Thoracic aorta (tissue), 2 donors: ENCODE measurements around the gene LRIT1. TPM values are rescaled to one million over a fixed set of nuclear protein-coding genes. Genes with fewer than 3 reads are reported as not detected.

Experiments used
- ATAC-seq: fragments of 150-250 bp; one replicate; pipeline ENCODE4 v1.8.0; 2017; ENCODE audit warnings: low read depth; ENCODE audit not compliant: insufficient number of reproducible peaks, low FRiP score
- DNase-seq: peaks from one replicate; pipeline ENCODE4 v3.0.0-alpha.2; 2020; ENCODE audit warnings: low spot score
- H3K27ac ChIP-seq, 2 donors: fragments of 200-600 bp; sonication (generic); 1 replicate in 1 of 2; 2 replicates in 1 of 2; pipeline ENCODE4 v1.5.1; 2016; ENCODE audit warnings: mild to moderate bottlenecking in 2 of 2, moderate library complexity in 2 of 2
- H3K27me3 ChIP-seq: fragments of 200-600 bp; sonication (generic); replicated peaks from 2 replicates; pipeline ENCODE4 v1.6.0; 2016; ENCODE audit warnings: mild to moderate bottlenecking; ENCODE audit not compliant: insufficient read depth
- H3K36me3 ChIP-seq: fragments of 200-600 bp; sonication (generic); one replicate; pipeline ENCODE4 v1.5.1; 2016
- H3K4me1 ChIP-seq, 2 donors: fragments of 200-600 bp; sonication (generic); 1 replicate in 1 of 2; 2 replicates in 1 of 2; pipeline versions ENCODE4 v1.5.1 to v1.6.0; 2016; ENCODE audit warnings: low read depth in 2 of 2, mild to moderate bottlenecking in 1 of 2; ENCODE audit not compliant: control insufficient read depth in 1 of 2
- H3K4me3 ChIP-seq: fragments of 200-600 bp; sonication (generic); 2 replicates; pipeline ENCODE4 v1.5.1; 2016; ENCODE audit warnings: mild to moderate bottlenecking
- H3K9me3 ChIP-seq: fragments of 200-600 bp; sonication (generic); 2 replicates; pipeline ENCODE4 v1.5.1; 2016
- total RNA-seq, 2 donors: library from RNA; depleted of rRNA; stranded (reverse); fragments of >200 nt; gene quantifications; one replicate each; pipeline versions ENCODE4 v1.1.0 to v1.2.3, GENCODE V29; 2016
- TF ChIP-seq, protein P1 (sequence below): fragments of 200-600 bp; sonication (generic); IDR thresholded peaks from one replicate; pipeline ENCODE4 v1.5.1; 2019; ENCODE audit warnings: antibody characterized with exemption

The LRIT1 gene
- total RNA-seq, 2 donors from 2014 or later: not detected

DNA sequence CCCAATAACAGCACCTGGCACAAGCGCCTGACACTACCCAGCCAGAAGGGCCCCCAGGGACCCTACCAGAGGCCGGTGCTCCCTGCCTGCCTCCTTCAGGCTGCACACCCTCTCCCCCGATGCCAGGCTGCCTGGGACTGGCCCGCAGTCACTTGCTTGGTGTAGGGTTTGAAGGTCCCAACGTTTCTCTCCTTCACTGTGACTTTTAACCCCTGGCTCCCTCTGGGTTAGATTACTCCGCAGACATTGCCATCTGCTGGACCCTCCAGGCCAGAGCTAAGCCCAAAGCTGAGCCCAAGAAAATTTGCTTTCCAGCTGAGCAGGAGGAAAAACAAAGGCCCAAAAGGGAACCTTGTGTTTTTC, 40.1 kb downstream of the LRIT1 start:
- Histone ChIP-seq H3K4me1 (no peaks in the 10 kb centered on the region), H3K27me3 (no peaks in the 10 kb centered on the region), H3K27ac (no peak overlapping the region), H3K9me3 (no peaks in the 10 kb centered on the region), H3K36me3 (no peaks in the 10 kb centered on the region), H3K4me3 (no peak overlapping the region)
- ATAC-seq (no peak), DNase-seq (no peak)
- TF ChIP-seq, protein P1, sequence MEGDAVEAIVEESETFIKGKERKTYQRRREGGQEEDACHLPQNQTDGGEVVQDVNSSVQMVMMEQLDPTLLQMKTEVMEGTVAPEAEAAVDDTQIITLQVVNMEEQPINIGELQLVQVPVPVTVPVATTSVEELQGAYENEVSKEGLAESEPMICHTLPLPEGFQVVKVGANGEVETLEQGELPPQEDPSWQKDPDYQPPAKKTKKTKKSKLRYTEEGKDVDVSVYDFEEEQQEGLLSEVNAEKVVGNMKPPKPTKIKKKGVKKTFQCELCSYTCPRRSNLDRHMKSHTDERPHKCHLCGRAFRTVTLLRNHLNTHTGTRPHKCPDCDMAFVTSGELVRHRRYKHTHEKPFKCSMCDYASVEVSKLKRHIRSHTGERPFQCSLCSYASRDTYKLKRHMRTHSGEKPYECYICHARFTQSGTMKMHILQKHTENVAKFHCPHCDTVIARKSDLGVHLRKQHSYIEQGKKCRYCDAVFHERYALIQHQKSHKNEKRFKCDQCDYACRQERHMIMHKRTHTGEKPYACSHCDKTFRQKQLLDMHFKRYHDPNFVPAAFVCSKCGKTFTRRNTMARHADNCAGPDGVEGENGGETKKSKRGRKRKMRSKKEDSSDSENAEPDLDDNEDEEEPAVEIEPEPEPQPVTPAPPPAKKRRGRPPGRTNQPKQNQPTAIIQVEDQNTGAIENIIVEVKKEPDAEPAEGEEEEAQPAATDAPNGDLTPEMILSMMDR: no peak

DNA sequence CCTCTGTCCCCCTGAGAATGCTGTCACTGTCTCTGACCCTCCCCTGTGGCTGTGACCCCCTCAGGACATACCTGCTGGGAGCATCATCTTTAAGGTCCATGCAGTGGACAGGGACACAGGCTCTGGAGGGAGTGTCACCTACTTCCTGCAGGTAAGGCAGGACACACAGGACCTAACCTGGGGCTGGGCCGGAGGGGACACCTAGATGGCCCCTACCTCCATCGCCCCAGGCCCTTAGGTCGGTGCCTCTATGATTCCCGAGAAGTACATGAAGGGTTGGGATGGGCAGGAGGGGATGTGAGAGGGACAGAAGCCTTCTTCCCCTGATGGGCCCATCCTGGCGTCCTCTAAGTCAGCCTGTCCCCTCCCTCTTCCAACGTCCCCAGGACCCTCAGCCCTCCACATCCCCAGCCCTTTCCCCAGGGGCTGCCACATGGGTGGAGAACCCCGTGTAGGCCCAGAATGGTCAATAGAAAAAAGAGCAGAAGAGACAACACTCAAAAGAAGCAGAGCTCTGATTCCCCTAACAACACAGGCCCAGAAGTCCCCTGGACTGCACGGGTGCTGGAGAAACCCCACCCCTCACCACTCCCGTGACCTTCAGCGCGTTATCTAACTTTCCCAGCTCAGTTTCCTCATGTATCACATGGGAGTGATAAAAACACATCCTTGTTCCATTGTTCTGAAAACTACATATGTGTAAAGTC, 40.7 kb downstream of the LRIT1 start:
- DNase-seq (no peak), ATAC-seq (no peak)
- Histone ChIP-seq H3K27me3 (no peaks in the 10 kb centered on the region), H3K36me3 (no peaks in the 10 kb centered on the region), H3K4me1 (no peaks in the 10 kb centered on the region), H3K9me3 (no peaks in the 10 kb centered on the region), H3K4me3 (no peak overlapping the region), H3K27ac (no peak overlapping the region)
- TF ChIP-seq, protein P1: no peak

DNA sequence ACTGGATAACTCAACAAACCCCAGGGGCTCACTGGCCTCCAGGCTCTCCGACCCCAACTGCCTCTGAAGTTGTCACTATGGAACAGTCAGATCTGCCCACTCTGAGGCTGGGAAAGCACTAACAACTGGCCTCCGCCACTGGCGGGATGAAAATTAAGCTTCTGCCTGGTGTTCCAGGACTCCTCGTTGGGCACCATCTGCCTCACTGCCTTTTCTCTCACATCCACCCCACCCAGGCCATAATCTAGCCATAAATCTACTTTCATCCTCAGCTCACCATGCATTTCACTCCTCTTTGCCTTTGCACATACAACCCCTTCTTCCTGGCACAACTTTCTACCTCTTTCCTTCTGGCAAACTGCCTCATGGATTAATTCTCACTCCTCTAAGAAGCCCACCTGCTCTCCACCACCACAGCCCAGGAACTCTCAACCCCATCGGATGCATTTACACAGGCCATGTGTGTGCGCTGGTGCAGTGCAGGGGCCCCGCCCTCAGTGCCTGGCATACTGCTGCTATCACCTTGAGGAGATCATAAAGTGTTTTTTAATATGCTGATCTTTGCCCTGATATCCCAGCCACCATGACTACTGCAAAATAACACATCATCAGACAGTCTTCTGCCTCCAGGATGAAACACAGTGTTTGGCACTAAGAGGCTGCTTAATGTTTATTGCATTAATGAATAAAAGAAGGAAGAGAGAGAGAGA, 43.0 kb downstream of the LRIT1 start:
- H3K27me3 ChIP-seq: no peaks in the 10 kb centered on the region
- H3K4me1 ChIP-seq: peaks cover 6 to 14% of the 10 kb centered on the region in 2 donors
- H3K27ac ChIP-seq: no peak overlapping the region
- no peak for DNase-seq
- TF ChIP-seq, protein P1: no peak
- H3K4me3 ChIP-seq: no peak overlapping the region
- no peaks in the 10 kb centered on the region for H3K36me3 ChIP-seq
- ATAC-seq: no peak
- H3K9me3 ChIP-seq: no peaks in the 10 kb centered on the region

DNA sequence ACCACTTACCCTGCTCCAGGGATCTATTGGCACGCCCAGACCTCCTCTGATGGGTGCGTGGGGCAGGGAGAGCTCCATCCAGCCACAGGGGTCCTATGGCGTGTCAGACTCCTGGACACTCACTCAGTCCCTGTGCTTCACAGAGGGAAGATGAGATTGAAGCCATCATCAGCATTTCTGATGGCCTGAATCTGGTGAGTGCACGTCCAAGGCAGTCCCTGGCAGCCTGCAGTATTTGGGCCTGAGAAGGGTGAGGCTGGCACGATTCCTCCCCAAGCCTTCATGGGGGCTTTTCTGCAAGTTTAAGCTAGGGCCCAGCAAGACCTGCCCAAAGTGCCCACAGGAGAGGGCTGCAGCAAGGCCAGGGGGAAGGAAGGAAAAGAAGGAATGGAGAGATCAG, 43.7 kb downstream of the LRIT1 start:
- TF ChIP-seq, protein P1: no peak
- peaks cover 6 to 14% of the 10 kb centered on the region in 2 donors for H3K4me1 ChIP-seq
- no peaks in the 10 kb centered on the region for H3K9me3 ChIP-seq
- DNase-seq (no peak), ATAC-seq (no peak)
- H3K27me3 ChIP-seq: no peaks in the 10 kb centered on the region
- no peak overlapping the region for H3K27ac ChIP-seq
- H3K36me3 ChIP-seq: no peaks in the 10 kb centered on the region
- no peak overlapping the region for H3K4me3 ChIP-seq

DNA sequence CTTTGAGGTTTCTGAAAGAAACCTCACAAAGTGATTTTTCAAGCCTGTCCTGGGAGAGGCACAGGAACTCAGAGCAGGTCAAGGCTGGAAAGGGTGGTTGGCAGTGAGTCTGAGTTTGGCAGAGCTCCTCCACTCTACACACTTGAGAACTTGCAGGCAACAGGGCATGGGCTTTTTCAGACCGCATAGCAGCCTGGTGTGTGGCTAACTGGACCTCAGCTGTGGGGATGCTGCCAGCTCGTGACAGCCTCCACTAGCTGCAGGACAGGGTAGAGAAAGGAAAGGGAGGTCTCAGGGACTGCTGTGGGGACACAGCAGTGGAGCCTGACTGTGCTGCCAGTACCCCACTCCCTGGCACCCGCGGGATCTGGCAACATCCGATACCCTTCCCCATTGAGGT, 44.4 kb downstream of the LRIT1 start:
- H3K27ac ChIP-seq: no peak overlapping the region
- no peak for ATAC-seq

More for the DNA sequence above, 44.4 kb downstream of the LRIT1 start:
- H3K36me3 ChIP-seq: no peaks in the 10 kb centered on the region
- H3K4me3 ChIP-seq: no peak overlapping the region
- DNase-seq: no peak
- H3K4me1 ChIP-seq: peaks cover 6 to 14% of the 10 kb centered on the region in 2 donors
- H3K9me3 ChIP-seq: no peaks in the 10 kb centered on the region
- TF ChIP-seq, protein P1: no peak
- no peaks in the 10 kb centered on the region for H3K27me3 ChIP-seq
